Kidney capillary endothelial cell (primary cell): ENCODE data around the gene AMOT.

Experiments
- DNase-seq: peaks from one replicate; pipeline ENCODE4 v3.0.0-alpha.2; 2018; ENCODE audit warnings: low spot score

Gene AMOT

GRCh38 chrX:112802541-112802940, 38.1 kb downstream of the AMOT start:
- DNase-seq: no peak

- no peak for DNase-seq
These were observed 39.5 kb downstream of the AMOT start for GRCh38 chrX:112800971-112801775.

GRCh38 chrX:112799425-112799824, 41.2 kb downstream of the AMOT start:
- DNase-seq: no peak

- DNase-seq: no peak
These were observed 41.9 kb downstream of the AMOT start for GRCh38 chrX:112798736-112799135.

- no peak for DNase-seq
These were observed 50.7 kb downstream of the AMOT start for GRCh38 chrX:112789931-112790330.

- no peak for DNase-seq
These were observed 54.6 kb downstream of the AMOT start for GRCh38 chrX:112786076-112786475.

GRCh38 chrX:112785344-112785743, 55.3 kb downstream of the AMOT start:
- no peak for DNase-seq

- DNase-seq: no peak
These were observed 55.9 kb downstream of the AMOT start for GRCh38 chrX:112784692-112785091.

- DNase-seq: no peak
These were observed 61.5 kb downstream of the AMOT start for GRCh38 chrX:112779139-112779538.

GRCh38 chrX:112774651-112775293, 65.9 kb downstream of the AMOT start:
- DNase-seq: no peak

- no peak for DNase-seq
These were observed 66.5 kb downstream of the AMOT start for GRCh38 chrX:112774142-112774541.

GRCh38 chrX:112769034-112769433, 71.6 kb downstream of the AMOT start:
- no peak for DNase-seq

- DNase-seq: no peak
These were observed 72.1 kb downstream of the AMOT start for GRCh38 chrX:112768563-112768962.

- DNase-seq: no peak
These were observed 73.9 kb downstream of the AMOT start for GRCh38 chrX:112766774-112767173.

- no peak for DNase-seq
These were observed 79.1 kb downstream of the AMOT start for GRCh38 chrX:112761242-112762207.

- DNase-seq: peak; percentile 6
These were observed 79.9 kb downstream of the AMOT start for GRCh38 chrX:112760697-112761096.

- DNase-seq: no peak
These were observed 80.7 kb downstream of the AMOT start for GRCh38 chrX:112759966-112760365.

- peak; percentile 17 for DNase-seq
These were observed 81.1 kb downstream of the AMOT start for GRCh38 chrX:112759512-112759911.

- no peak for DNase-seq
These were observed 82.7 kb downstream of the AMOT start for GRCh38 chrX:112757946-112758345.

GRCh38 chrX:112753116-112753515, 87.5 kb downstream of the AMOT start:
- no peak for DNase-seq

GRCh38 chrX:112751076-112751475, 89.6 kb downstream of the AMOT start:
- no peak for DNase-seq

- DNase-seq: no peak
These were observed 93.6 kb downstream of the AMOT start for GRCh38 chrX:112746812-112747595.
